Liver (tissue), 9 donors: Measurements from ENCODE around the gene CAMSAP1. TPM values are rescaled to one million over a fixed set of nuclear protein-coding genes. Genes with fewer than 3 reads are reported as not detected.

ENCODE experiments used
- DNase-seq: peaks from one replicate; pipeline ENCODE4 v3.0.0-alpha.2; 2017; ENCODE audit warnings: low spot score
- H3K27ac ChIP-seq, 2 donors: one replicate each; pipeline ENCODE4 v1.7.0; 2013; ENCODE audit warnings: inconsistent platforms in 2 of 2, low read length in 2 of 2, control low read depth in 1 of 2, low read depth in 1 of 2, mild to moderate bottlenecking in 1 of 2
- H3K27me3 ChIP-seq, 4 donors: one replicate each; pipeline versions ENCODE4 v1.6.1 to v1.7.0; 2013; ENCODE audit warnings: low read length in 3 of 4, inconsistent platforms in 1 of 4, mild to moderate bottlenecking in 1 of 4, moderate library complexity in 1 of 4; ENCODE audit not compliant: control insufficient read depth in 4 of 4, insufficient read depth in 4 of 4
- H3K36me3 ChIP-seq, 4 donors: one replicate each; pipeline versions ENCODE4 v1.6.1 to v1.7.0; 2013; ENCODE audit warnings: low read length in 3 of 4, mild to moderate bottlenecking in 3 of 4, low read depth in 1 of 4, moderate library complexity in 1 of 4; ENCODE audit not compliant: control insufficient read depth in 4 of 4, insufficient read depth in 3 of 4
- H3K4me1 ChIP-seq, 4 donors: one replicate each; pipeline versions ENCODE4 v1.6.1 to v1.7.0; 2013; ENCODE audit warnings: low read length in 3 of 4, mild to moderate bottlenecking in 3 of 4, moderate library complexity in 1 of 4; ENCODE audit not compliant: control insufficient read depth in 4 of 4, insufficient read depth in 4 of 4
- H3K4me3 ChIP-seq, 3 donors: one replicate each; pipeline versions ENCODE4 v1.6.1 to v1.7.0; 2013; ENCODE audit warnings: low read length in 3 of 3, control low read depth in 1 of 3, low read depth in 1 of 3, mild to moderate bottlenecking in 1 of 3
- H3K9ac ChIP-seq, 2 donors: one replicate each; pipeline ENCODE4 v1.7.0; 2013; ENCODE audit warnings: low read length in 2 of 2, mild to moderate bottlenecking in 2 of 2, moderate library complexity in 2 of 2, control low read depth in 1 of 2, low read depth in 1 of 2
- H3K9me3 ChIP-seq, 4 donors: one replicate each; pipeline versions ENCODE4 v1.6.1 to v1.7.0; 2013; ENCODE audit warnings: low read length in 3 of 4; ENCODE audit not compliant: control insufficient read depth in 4 of 4
- CTCF ChIP-seq: fragments of 150-350 bp; IDR thresholded peaks from 2 replicates; pipeline ENCODE4 v1.5.1; 2017; ENCODE audit warnings: improper control_type of control experiment, low read depth, low read length; ENCODE audit not compliant: missing input control
- EGR1 ChIP-seq, 2 donors: IDR thresholded peaks; 2 replicates each; pipeline ENCODE4 v1.6.1; 2016 to 2018; ENCODE audit warnings: antibody characterized with exemption in 2 of 2, low read depth in 2 of 2
- FOXA1 ChIP-seq: IDR thresholded peaks from 2 replicates; pipeline ENCODE4 v1.6.1; 2016; ENCODE audit warnings: antibody characterized with exemption
- FOXA2 ChIP-seq: IDR thresholded peaks from 2 replicates; pipeline ENCODE4 v1.6.1; 2016; ENCODE audit warnings: antibody characterized with exemption
- GABPA ChIP-seq, 2 donors: IDR thresholded peaks in 1 of 2; conservative IDR thresholded peaks in 1 of 2; 2 replicates each; pipeline ENCODE4 v1.6.1; 2016; ENCODE audit warnings: antibody characterized with exemption in 2 of 2, mild to moderate bottlenecking in 1 of 2, moderate library complexity in 1 of 2
- HNF4A ChIP-seq, 2 donors: conservative IDR thresholded peaks; 2 replicates each; pipeline ENCODE4 v1.6.1; 2016; ENCODE audit warnings: antibody characterized with exemption in 2 of 2, mild to moderate bottlenecking in 2 of 2
- HNF4G ChIP-seq: IDR thresholded peaks from 2 replicates; pipeline ENCODE4 v1.6.1; 2016; ENCODE audit warnings: antibody characterized with exemption
- JUND ChIP-seq, 2 donors: IDR thresholded peaks; 2 replicates each; pipeline ENCODE4 v1.6.1; 2016; ENCODE audit warnings: antibody characterized with exemption in 2 of 2
- NR2F2 ChIP-seq: IDR thresholded peaks from 2 replicates; pipeline ENCODE4 v1.6.1; 2016; ENCODE audit warnings: antibody characterized with exemption
- RAD21 ChIP-seq, 2 donors: IDR thresholded peaks; 2 replicates each; pipeline ENCODE4 v1.6.1; 2016; ENCODE audit warnings: antibody characterized with exemption in 2 of 2, mild to moderate bottlenecking in 2 of 2
- RXRA ChIP-seq, 2 donors: IDR thresholded peaks; 2 replicates each; pipeline ENCODE4 v1.6.1; 2017 to 2018; ENCODE audit warnings: antibody characterized with exemption in 2 of 2, mild to moderate bottlenecking in 1 of 2
- SP1 ChIP-seq: IDR thresholded peaks from 2 replicates; pipeline ENCODE4 v1.6.1; 2018; ENCODE audit warnings: antibody characterized with exemption, mild to moderate bottlenecking
- TAF1 ChIP-seq: conservative IDR thresholded peaks from 2 replicates; pipeline ENCODE4 v1.6.1; 2016; ENCODE audit warnings: antibody characterized with exemption, mild to moderate bottlenecking
- YY1 ChIP-seq: IDR thresholded peaks from 2 replicates; pipeline ENCODE4 v1.6.1; 2016; ENCODE audit warnings: antibody characterized with exemption, mild to moderate bottlenecking
- WGBS: extraction: QIAGEN DNeasy Blood & Tissue Kit; methylation state at CpG from one replicate; pipeline ENCODE4 v1.1.7; 2013; 5-methylcytosine and 5-hydroxymethylcytosine counted together
- polyA plus RNA-seq, 2 donors: library from polyadenylated mRNA; stranded (reverse) in 1 of 2; unstranded in 1 of 2; fragments of 200-250 nt in 1 of 2; fragments of >200 nt in 1 of 2; fragmentation: Nextera tagmentation in 1 of 2; extraction: Ambion mirVana in 1 of 2; gene quantifications; one replicate each; pipeline versions ENCODE4 v1.2.1 to v1.2.3, GENCODE V29; 2013 to 2015
- total RNA-seq, 2 donors: library from RNA; depleted of rRNA; stranded (reverse); fragments of >200 nt; gene quantifications; one replicate each; pipeline ENCODE4 v1.2.3, GENCODE V29; 2014
- TF ChIP-seq, protein P1 (sequence below): IDR thresholded peaks from 2 replicates; pipeline ENCODE4 v1.6.1; 2016; ENCODE audit warnings: antibody characterized with exemption
- TF ChIP-seq, protein P2 (sequence below): IDR thresholded peaks from 2 replicates; pipeline ENCODE4 v1.6.1; 2016; ENCODE audit warnings: antibody characterized with exemption, mild to moderate bottlenecking
- TF ChIP-seq, protein P3 (sequence below): IDR thresholded peaks from 2 replicates; pipeline ENCODE4 v1.6.1; 2016; ENCODE audit warnings: antibody characterized with exemption
- TF ChIP-seq, protein P4 (sequence below): IDR thresholded peaks from 2 replicates; pipeline ENCODE4 v1.6.1; 2016; ENCODE audit warnings: antibody characterized with exemption
- donor health status: healthy.
- donor health status: healthy.
- donor health status: healthy.
- donor health status: healthy.
- donor health status: healthy.

CAMSAP1 gene
- total and polyA plus RNA-seq, 4 donors = 0.97 to 6.4 (median 5.1) TPM

- H3K4me3 ChIP-seq = no peak overlapping the region
- DNase-seq = no peak
- H3K36me3 ChIP-seq = no peaks in the 10 kb centered on the region
- H3K4me1 ChIP-seq = no peaks in the 10 kb centered on the region
- no peaks in the 10 kb centered on the region for H3K27me3 ChIP-seq
- peaks cover 3 to 10% (median 4%) of the 10 kb centered on the region in 4 donors for H3K9me3 ChIP-seq
- H3K9ac ChIP-seq = no peak overlapping the region
- TF ChIP-seq RAD21 (IDR thresholded peaks at IDR 0.05) (no peak), EGR1 (IDR thresholded peaks at IDR 0.05; ENCODE audit: low read depth in 2 of 2) (no peak), RXRA (IDR thresholded peaks at IDR 0.05) (no peak), CTCF (no peak), TAF1 (no peak), FOXA1 (no peak), YY1 (no peak), JUND (IDR thresholded peaks at IDR 0.05) (no peak), SP1 (no peak), HNF4G (no peak), FOXA2 (no peak), HNF4A (conservative IDR thresholded peaks at IDR 0.05) (no peak), GABPA (IDR thresholded peaks at IDR 0.05 in 1 of 2, conservative IDR thresholded peaks at IDR 0.05 in 1 of 2) (no peak), NR2F2 (no peak)
- TF ChIP-seq, protein P1, sequence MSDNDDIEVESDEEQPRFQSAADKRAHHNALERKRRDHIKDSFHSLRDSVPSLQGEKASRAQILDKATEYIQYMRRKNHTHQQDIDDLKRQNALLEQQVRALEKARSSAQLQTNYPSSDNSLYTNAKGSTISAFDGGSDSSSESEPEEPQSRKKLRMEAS = no peak
- TF ChIP-seq, protein P2, sequence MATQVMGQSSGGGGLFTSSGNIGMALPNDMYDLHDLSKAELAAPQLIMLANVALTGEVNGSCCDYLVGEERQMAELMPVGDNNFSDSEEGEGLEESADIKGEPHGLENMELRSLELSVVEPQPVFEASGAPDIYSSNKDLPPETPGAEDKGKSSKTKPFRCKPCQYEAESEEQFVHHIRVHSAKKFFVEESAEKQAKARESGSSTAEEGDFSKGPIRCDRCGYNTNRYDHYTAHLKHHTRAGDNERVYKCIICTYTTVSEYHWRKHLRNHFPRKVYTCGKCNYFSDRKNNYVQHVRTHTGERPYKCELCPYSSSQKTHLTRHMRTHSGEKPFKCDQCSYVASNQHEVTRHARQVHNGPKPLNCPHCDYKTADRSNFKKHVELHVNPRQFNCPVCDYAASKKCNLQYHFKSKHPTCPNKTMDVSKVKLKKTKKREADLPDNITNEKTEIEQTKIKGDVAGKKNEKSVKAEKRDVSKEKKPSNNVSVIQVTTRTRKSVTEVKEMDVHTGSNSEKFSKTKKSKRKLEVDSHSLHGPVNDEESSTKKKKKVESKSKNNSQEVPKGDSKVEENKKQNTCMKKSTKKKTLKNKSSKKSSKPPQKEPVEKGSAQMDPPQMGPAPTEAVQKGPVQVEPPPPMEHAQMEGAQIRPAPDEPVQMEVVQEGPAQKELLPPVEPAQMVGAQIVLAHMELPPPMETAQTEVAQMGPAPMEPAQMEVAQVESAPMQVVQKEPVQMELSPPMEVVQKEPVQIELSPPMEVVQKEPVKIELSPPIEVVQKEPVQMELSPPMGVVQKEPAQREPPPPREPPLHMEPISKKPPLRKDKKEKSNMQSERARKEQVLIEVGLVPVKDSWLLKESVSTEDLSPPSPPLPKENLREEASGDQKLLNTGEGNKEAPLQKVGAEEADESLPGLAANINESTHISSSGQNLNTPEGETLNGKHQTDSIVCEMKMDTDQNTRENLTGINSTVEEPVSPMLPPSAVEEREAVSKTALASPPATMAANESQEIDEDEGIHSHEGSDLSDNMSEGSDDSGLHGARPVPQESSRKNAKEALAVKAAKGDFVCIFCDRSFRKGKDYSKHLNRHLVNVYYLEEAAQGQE = no peak
- TF ChIP-seq, protein P3, sequence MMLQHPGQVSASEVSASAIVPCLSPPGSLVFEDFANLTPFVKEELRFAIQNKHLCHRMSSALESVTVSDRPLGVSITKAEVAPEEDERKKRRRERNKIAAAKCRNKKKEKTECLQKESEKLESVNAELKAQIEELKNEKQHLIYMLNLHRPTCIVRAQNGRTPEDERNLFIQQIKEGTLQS = no peak
- TF ChIP-seq, protein P4, sequence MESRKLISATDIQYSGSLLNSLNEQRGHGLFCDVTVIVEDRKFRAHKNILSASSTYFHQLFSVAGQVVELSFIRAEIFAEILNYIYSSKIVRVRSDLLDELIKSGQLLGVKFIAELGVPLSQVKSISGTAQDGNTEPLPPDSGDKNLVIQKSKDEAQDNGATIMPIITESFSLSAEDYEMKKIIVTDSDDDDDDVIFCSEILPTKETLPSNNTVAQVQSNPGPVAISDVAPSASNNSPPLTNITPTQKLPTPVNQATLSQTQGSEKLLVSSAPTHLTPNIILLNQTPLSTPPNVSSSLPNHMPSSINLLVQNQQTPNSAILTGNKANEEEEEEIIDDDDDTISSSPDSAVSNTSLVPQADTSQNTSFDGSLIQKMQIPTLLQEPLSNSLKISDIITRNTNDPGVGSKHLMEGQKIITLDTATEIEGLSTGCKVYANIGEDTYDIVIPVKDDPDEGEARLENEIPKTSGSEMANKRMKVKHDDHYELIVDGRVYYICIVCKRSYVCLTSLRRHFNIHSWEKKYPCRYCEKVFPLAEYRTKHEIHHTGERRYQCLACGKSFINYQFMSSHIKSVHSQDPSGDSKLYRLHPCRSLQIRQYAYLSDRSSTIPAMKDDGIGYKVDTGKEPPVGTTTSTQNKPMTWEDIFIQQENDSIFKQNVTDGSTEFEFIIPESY = no peak
- no peak overlapping the region for H3K27ac ChIP-seq
- WGBS = 87% methylated on average over 4 of the region's 4 CpGs
Observed at GRCh38 chr9:135766707-135767106, 140.6 kb downstream of the CAMSAP1 start.
